Stimulated activated memory B cell treated with anti-CD40 and anti-IgM and Interleukin-4, amounts not matched to agents 10 μg/mL and 1 μg/mL and 100 μg/mL, for 72 hours (primary cell): ENCODE measurements around the gene C2CD2.

Experiments used
- ATAC-seq: fragments of 150-1000 bp; cut with Tn5 transposase; 2 replicates; pipeline ENCODE4 v1.10.0; 2021
- H3K27ac Mint-ChIP-seq: one replicate; pipeline ENCODE4 v1.8.0; 2022; ENCODE audit warnings: mild to moderate bottlenecking, mixed read lengths
- H3K27me3 Mint-ChIP-seq: one replicate; pipeline ENCODE4 v1.8.0; 2022; ENCODE audit warnings: mixed read lengths
- H3K36me3 Mint-ChIP-seq: one replicate; pipeline ENCODE4 v1.8.0; 2022; ENCODE audit warnings: mixed read lengths
- H3K4me1 Mint-ChIP-seq: one replicate; pipeline ENCODE4 v1.8.0; 2022; ENCODE audit warnings: mixed read lengths
- H3K4me3 Mint-ChIP-seq: one replicate; pipeline ENCODE4 v1.8.0; 2022; ENCODE audit warnings: mild to moderate bottlenecking, moderate library complexity, mixed read lengths
- H3K9me3 Mint-ChIP-seq: one replicate; pipeline ENCODE4 v1.8.0; 2022; ENCODE audit warnings: mixed read lengths

Gene C2CD2

GRCh38 chr21:41840880-41841279 is 112.9 kb downstream of the C2CD2 start:
- Mint-ChIP-seq H3K9me3 (peaks cover 12% of the 10 kb centered on the region), H3K4me1 (peaks cover 13% of the 10 kb centered on the region), H3K27ac (no peak overlapping the region), H3K4me3 (no peak overlapping the region), H3K36me3 (peaks cover 71% of the 10 kb centered on the region), H3K27me3 (no peaks in the 10 kb centered on the region)
- no peak for ATAC-seq

GRCh38 chr21:41839387-41840000 is 114.3 kb downstream of the C2CD2 start:
- no peak overlapping the region for H3K4me3 Mint-ChIP-seq
- ATAC-seq = no peak
- H3K27ac Mint-ChIP-seq = no peak overlapping the region
- peaks cover 73% of the 10 kb centered on the region for H3K36me3 Mint-ChIP-seq
- peaks cover 19% of the 10 kb centered on the region for H3K4me1 Mint-ChIP-seq
- no peaks in the 10 kb centered on the region for H3K27me3 Mint-ChIP-seq
- peaks cover 12% of the 10 kb centered on the region for H3K9me3 Mint-ChIP-seq

- no peak overlapping the region for H3K27ac Mint-ChIP-seq
- H3K4me1 Mint-ChIP-seq = peaks cover 26% of the 10 kb centered on the region
- H3K36me3 Mint-ChIP-seq = peaks cover 58% of the 10 kb centered on the region
- H3K27me3 Mint-ChIP-seq = no peaks in the 10 kb centered on the region
- ATAC-seq = peak; percentile 58
- no peak overlapping the region for H3K4me3 Mint-ChIP-seq
- H3K9me3 Mint-ChIP-seq = peaks cover 12% of the 10 kb centered on the region
Observed at GRCh38 chr21:41837756-41838297, 116.0 kb downstream of the C2CD2 start.

- ATAC-seq = no peak
- peaks cover 29% of the 10 kb centered on the region for H3K4me1 Mint-ChIP-seq
- H3K27ac Mint-ChIP-seq = peak overlapping the region; percentile 69
- peaks cover 47% of the 10 kb centered on the region for H3K36me3 Mint-ChIP-seq
- peak overlapping the region; percentile 39 for H3K4me3 Mint-ChIP-seq
- H3K27me3 Mint-ChIP-seq = no peaks in the 10 kb centered on the region
- peaks cover 11% of the 10 kb centered on the region for H3K9me3 Mint-ChIP-seq
Observed at GRCh38 chr21:41836166-41837015, 117.4 kb downstream of the C2CD2 start.

- Mint-ChIP-seq H3K36me3 (peaks cover 40% of the 10 kb centered on the region), H3K4me3 (peak overlapping the region; percentile 39), H3K9me3 (peaks cover 5% of the 10 kb centered on the region), H3K27me3 (no peaks in the 10 kb centered on the region), H3K27ac (peak overlapping the region; percentile 69), H3K4me1 (peaks cover 29% of the 10 kb centered on the region)
- ATAC-seq = no peak
Observed at GRCh38 chr21:41835711-41836154, 118.1 kb downstream of the C2CD2 start.
